ENCODE measurements around the gene FSCN2.

FSCN2 gene

GRCh38 chr17:81491181-81491581, 37.0 kb upstream of the FSCN2 start:
- no peak for ATAC-seq
- TF ChIP-seq TOX (CRISPR knock-in tag; IDR thresholded peaks at IDR 0.05; ENCODE audit: borderline replicate concordance): no peak
- TF ChIP-seq ZNF565 (CRISPR knock-in tag; conservative IDR thresholded peaks at IDR 0.05; ENCODE audit: low read depth): no peak
- TF ChIP-seq CREB5 (CRISPR knock-in tag; IDR thresholded peaks at IDR 0.05; ENCODE audit: low read depth): no peak
- TF ChIP-seq CSRNP3 (CRISPR knock-in tag; IDR thresholded peaks at IDR 0.05): no peak
- no peak for TF ChIP-seq ZNF70 (CRISPR knock-in tag; IDR thresholded peaks at IDR 0.05)
- TF ChIP-seq ZFP30 (CRISPR knock-in tag; IDR thresholded peaks at IDR 0.05): no peak
- no peak for TF ChIP-seq POU6F1 (CRISPR knock-in tag; IDR thresholded peaks at IDR 0.05; ENCODE audit: borderline replicate concordance, low read depth)
- no peak for TF ChIP-seq ARNTL (CRISPR knock-in tag; IDR thresholded peaks at IDR 0.05; ENCODE audit: borderline replicate concordance, low read depth)
- TF ChIP-seq OSR1 (CRISPR knock-in tag; IDR thresholded peaks at IDR 0.05): no peak
- TF ChIP-seq BACH2 (CRISPR knock-in tag; IDR thresholded peaks at IDR 0.05; ENCODE audit: borderline replicate concordance): no peak
- TF ChIP-seq GLIS3 (CRISPR knock-in tag; IDR thresholded peaks at IDR 0.05): no peak
- no peak for TF ChIP-seq TSHZ2 (CRISPR knock-in tag; IDR thresholded peaks at IDR 0.05)
- TF ChIP-seq ZC3H10 (CRISPR knock-in tag; IDR thresholded peaks at IDR 0.05): no peak
- TF ChIP-seq TCF4 (CRISPR knock-in tag; IDR thresholded peaks at IDR 0.05; ENCODE audit: borderline replicate concordance): no peak
- no peak for TF ChIP-seq ZNF8 (CRISPR knock-in tag; IDR thresholded peaks at IDR 0.05)
- TF ChIP-seq PATZ1 (CRISPR knock-in tag; IDR thresholded peaks at IDR 0.05; ENCODE audit: borderline replicate concordance): no peak
- no peak for TF ChIP-seq ISL1 (CRISPR knock-in tag; IDR thresholded peaks at IDR 0.05)
- TF ChIP-seq SNAI2 (CRISPR knock-in tag; IDR thresholded peaks at IDR 0.05): no peak
- no peak for TF ChIP-seq CSDC2 (CRISPR knock-in tag; IDR thresholded peaks at IDR 0.05)
- no peak for TF ChIP-seq RARB (CRISPR knock-in tag; IDR thresholded peaks at IDR 0.05)

- TF ChIP-seq ISL1 (CRISPR knock-in tag; IDR thresholded peaks at IDR 0.05): no peak
- no peak for TF ChIP-seq TOX (CRISPR knock-in tag; IDR thresholded peaks at IDR 0.05; ENCODE audit: borderline replicate concordance)
- TF ChIP-seq ZFP30 (CRISPR knock-in tag; IDR thresholded peaks at IDR 0.05): no peak
- TF ChIP-seq RARB (CRISPR knock-in tag; IDR thresholded peaks at IDR 0.05): no peak
- no peak for TF ChIP-seq ESRRG (CRISPR knock-in tag; IDR thresholded peaks at IDR 0.05)
- no peak for TF ChIP-seq ZNF70 (CRISPR knock-in tag; IDR thresholded peaks at IDR 0.05)
- no peak for TF ChIP-seq CSRNP3 (CRISPR knock-in tag; IDR thresholded peaks at IDR 0.05)
- TF ChIP-seq CREB5 (CRISPR knock-in tag; IDR thresholded peaks at IDR 0.05; ENCODE audit: low read depth): no peak
- no peak for TF ChIP-seq SNAI2 (CRISPR knock-in tag; IDR thresholded peaks at IDR 0.05)
- no peak for TF ChIP-seq OSR1 (CRISPR knock-in tag; IDR thresholded peaks at IDR 0.05)
- TF ChIP-seq BACH2 (CRISPR knock-in tag; IDR thresholded peaks at IDR 0.05; ENCODE audit: borderline replicate concordance): no peak
- no peak for TF ChIP-seq TCF4 (CRISPR knock-in tag; IDR thresholded peaks at IDR 0.05; ENCODE audit: borderline replicate concordance)
- no peak for ATAC-seq
These were observed 36.4 kb upstream of the FSCN2 start for GRCh38 chr17:81491761-81492160.
